Suppressor macrophage (primary cell): ENCODE data around the gene VTI1A.

Source experiments
- DNase-seq, 4 experiments: peaks; one replicate each; pipeline ENCODE4 v3.0.0-alpha.2; 2020 to 2022

The VTI1A gene

GRCh38 chr10:112643600-112644264 lies 196.7 kb downstream of the VTI1A start:
- DNase-seq, result no peak

GRCh38 chr10:112644265-112644645 lies 197.2 kb downstream of the VTI1A start:
- no peak for DNase-seq

GRCh38 chr10:112649006-112649821 lies 202.2 kb downstream of the VTI1A start:
- no peak for DNase-seq

GRCh38 chr10:112649822-112650152 lies 202.8 kb downstream of the VTI1A start:
- no peak for DNase-seq

- DNase-seq, result no peak
Observed at GRCh38 chr10:112650588-112651030, 203.6 kb downstream of the VTI1A start.

DNA sequence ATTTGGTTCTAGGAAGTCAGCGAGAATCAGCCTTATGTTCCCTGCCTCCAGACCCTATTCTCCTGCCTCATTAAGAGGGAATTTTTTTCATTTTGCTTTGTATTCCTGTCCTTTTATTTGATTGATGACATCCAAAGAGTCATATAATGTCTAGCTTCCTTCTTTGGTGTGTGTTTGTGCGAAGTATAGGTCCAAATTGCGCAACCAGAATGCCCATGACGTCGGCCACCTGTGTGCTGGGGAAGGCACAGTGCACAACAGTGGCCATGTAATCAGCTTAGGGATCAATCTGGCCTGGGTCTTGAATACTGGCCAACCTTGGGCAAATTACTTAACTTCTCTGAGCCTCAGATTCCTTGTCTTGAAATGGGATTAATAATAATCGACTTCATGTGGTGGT lies 206.2 kb downstream of the VTI1A start:
- no peak for DNase-seq

- DNase-seq, result no peak
Observed at GRCh38 chr10:112653851-112654250, 206.8 kb downstream of the VTI1A start.

DNA sequence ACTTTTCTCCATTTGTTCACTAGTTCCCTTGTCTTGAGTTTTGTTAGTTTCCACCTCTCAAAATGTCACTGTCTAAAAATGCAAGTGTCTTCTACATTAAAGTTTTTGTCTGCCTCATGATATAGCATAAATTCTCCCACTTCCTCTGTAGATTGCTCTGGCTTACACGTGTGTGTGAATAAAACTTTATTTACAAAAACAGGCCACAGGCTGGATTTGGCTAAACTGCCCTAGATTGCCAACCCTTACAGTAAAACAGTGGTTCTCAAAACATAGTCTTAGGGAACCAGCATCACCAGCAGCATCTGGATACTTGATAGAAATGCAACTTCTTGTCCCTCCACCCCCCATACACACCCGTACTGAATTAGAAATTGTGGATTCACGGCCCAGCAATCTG lies 207.8 kb downstream of the VTI1A start:
- no peak for DNase-seq

GRCh38 chr10:112655722-112656121 lies 208.7 kb downstream of the VTI1A start:
- DNase-seq, result no peak

- DNase-seq, result no peak
Observed at GRCh38 chr10:112658465-112658864, 211.4 kb downstream of the VTI1A start.

GRCh38 chr10:112658900-112659638 lies 212.1 kb downstream of the VTI1A start:
- DNase-seq, result no peak

GRCh38 chr10:112663234-112664125 lies 216.5 kb downstream of the VTI1A start:
- DNase-seq, result peak; percentile 2 to 68 (median 26)

GRCh38 chr10:112666094-112666493 lies 219.1 kb downstream of the VTI1A start:
- no peak for DNase-seq

DNA sequence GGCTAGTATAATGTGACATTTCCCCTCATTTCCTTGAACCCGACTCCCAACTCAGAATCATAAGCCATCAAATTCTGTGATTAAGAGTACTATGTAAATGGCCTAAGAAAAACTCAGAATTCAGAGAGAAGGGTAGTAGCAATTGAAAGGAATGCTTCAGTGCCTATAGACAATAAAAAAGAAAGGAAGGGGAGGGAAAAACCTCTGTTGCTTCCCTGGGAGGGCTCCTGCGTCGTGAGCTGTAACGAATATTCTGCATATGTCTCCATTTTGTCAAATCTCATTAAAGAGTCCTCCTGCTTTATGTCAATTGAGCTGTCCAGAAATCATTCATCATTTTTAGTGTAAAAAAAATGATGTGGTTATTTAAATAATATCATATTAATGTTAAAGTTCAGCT lies 223.0 kb downstream of the VTI1A start:
- DNase-seq, result no peak

DNA sequence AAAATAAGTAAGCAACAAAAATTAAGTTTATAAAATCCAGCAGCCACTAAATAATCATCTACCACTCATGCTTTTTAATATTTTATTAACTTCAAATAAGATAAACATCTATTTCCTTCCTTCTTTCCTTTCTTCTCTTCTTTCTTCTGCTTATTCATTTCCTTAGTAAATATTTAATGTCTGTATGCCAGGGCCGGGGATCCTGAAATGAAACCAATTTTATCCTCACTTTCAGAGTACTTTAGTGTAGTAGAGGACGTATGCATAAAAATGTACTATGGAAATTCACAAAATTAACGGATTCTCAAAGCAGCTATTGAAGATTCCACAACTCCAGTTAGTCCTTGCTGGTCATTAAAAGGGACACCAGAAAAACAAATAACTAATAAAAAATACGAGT lies 224.7 kb downstream of the VTI1A start:
- no peak for DNase-seq

- DNase-seq, result no peak
Observed at GRCh38 chr10:112672706-112673105, 225.7 kb downstream of the VTI1A start.

DNA sequence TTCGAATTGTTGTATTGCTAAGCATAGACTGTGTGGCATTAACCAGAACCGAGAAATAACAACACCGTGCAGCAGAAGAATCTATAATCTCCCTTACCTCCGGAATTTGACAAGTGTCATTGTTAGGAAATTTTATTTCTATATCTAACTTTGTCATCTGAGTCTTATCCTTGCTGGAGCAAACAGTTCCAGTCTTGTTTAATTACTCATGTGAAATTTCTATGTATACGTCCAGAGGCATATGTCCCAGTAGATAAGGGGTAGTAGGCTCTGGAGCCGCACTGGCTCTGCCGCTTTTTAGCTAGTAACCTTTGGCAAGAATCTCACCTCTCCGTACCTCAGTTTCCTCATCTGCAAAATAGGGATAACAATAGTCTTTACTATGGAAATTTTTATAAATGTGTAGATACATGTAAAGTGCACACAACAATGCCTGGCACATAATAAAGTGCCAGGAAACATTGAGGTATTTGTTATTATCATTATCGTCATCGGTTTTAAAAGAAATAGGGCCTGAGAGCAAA lies 228.6 kb downstream of the VTI1A start:
- no peak for DNase-seq

GRCh38 chr10:112677689-112678088 lies 230.7 kb downstream of the VTI1A start:
- no peak for DNase-seq

- DNase-seq, result no peak
Observed at GRCh38 chr10:112678581-112678980, 231.6 kb downstream of the VTI1A start.

DNA sequence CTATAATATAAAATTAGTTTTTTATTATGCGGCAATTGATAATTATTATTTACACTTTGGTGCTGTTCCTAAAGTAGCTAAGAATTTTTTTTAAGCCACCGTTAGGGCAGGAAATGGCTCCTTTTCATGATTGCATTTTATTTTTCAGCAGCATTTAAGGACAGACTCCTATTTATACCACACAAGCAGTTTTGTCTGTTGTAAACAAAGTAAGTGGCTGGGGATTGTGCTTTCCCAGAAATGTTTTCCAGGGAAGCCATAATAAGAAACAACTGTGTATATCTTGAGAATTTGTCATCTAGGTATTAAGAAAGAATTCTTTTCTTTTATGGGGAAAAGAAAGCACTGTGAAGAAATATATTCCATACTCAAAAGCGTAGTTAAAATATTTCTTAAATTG lies 232.0 kb downstream of the VTI1A start:
- DNase-seq, result no peak

DNA sequence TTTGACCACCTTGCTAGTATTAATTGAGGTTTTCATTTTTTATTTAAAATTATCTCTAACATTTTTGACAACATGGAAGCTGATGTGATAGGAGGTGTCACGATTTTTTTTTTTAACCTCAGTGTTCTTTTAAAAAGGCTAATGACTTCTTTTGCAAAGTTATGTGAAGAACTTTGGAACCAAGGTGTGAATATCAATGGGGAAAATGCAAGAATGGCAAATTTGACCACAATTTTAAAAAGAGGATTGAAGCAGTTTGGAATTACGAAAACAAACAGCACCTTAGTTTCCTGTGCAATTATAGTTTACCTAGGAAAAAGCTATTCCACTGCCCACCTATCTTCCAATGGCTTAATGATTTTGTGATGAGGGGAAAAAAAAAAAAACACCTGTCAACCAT lies 232.4 kb downstream of the VTI1A start:
- no peak for DNase-seq

DNA sequence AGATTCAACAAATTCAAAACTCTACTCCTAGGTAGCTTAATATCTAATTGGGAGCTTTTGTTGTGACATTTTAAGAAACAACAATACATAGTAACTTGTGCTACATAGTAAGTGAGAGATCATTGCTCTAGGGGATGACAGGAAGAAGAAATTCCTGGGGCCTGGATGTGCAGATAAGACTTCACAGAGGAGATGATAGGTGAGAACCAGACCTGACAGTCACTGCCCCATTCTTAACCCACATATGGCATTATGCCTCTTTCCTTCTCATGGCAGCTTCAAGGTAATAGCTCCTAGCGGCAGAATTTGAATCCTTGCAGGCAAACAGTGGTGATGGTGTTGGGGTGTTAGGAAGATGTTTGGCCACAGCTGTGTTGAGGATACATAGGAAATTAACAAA lies 233.6 kb downstream of the VTI1A start:
- DNase-seq, result no peak
